ENCODE data around the gene KCND2. TPM values are rescaled to one million over a fixed set of nuclear protein-coding genes. Genes with fewer than 3 reads are reported as not detected.

KCND2 gene
- polyA plus RNA-seq, 1 of the 3 experiments (the other 2 are of a cell fraction), result not detected

DNA sequence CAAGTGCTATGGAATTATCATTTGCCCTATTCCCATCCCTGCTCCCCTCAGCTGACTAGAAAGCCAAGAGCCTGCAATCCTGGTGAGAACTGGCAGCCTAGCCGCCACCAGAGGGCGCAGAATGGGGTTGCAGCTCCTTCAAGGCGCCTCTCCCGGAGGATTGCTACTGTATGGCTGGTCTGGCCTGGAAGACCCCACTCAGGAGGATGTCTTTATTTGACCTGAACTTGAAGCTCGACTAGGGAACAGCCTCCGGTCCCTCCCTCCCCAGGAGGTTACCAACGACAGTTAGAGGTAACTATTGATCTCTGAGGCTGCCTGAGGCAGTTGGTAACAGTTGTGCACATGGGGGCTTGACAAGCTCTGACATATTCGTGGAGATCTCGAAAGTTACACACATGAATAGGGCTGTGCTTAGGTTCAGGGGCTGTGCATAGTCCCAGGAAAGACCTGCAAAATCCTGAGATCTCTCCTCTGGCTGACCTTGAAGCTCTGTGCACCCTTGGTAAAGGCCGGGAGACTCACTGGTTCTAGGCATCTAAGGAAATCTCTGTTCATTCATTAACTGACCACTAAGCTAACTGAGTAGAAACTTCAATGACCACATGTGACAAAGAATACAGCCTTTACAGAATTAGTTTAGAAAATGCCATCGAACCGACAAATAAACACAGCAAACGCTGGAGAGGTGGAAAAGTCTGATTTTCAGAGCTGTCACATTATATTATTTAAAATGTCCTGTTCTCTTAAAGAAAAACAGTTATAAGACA, 519.3 kb downstream of the KCND2 start:
- H3K79me2 ChIP-seq (ENCODE audit: insufficient read depth), result no peaks in the 10 kb centered on the region
- DNase-seq, result peak; percentile 73
- ChIA-PET POLR2A (no interaction called here), CTCF (interaction anchor here (0.6 to 3.4 kb wide), 91 partner anchors 7 to 817 kb away, joined by 3 to 106 read pairs (median 4); partner anchors contain the start of genes CPED1, FAM3C, ING3 and TSPAN12)
- H3K27me3 ChIP-seq (ENCODE audit: insufficient read depth), result peaks cover 15% of the 10 kb centered on the region; the same call in 1 of the 2 replicates
- H3F3A ChIP-seq (replicated peaks; ENCODE audit: insufficient read depth), result no peaks in the 10 kb centered on the region
- H3K4me3 ChIP-seq (ENCODE audit: low read depth in 2 of 2, low read length in 1 of 2), result no peak overlapping the region; a peak in 1 of 4 replicates
- TF ChIP-seq CHD2 (IDR thresholded peaks at IDR 0.05; ENCODE audit: low read length, partially characterized antibody) (peak; percentile 28), SMC3 (IDR thresholded peaks at IDR 0.05; ENCODE audit: low read depth, low read length) (peak; percentile 90), MXI1 (IDR thresholded peaks at IDR 0.05; ENCODE audit: low read depth, low read length) (no peak), RCOR1 (IDR thresholded peaks at IDR 0.05; ENCODE audit: low read length) (0 out of 2 replicates have a peak, but pooled peaks have one; percentile 14), RAD21 (IDR thresholded peaks at IDR 0.05; ENCODE audit: low read length) (peak; percentile 75)
- TF ChIP-seq, protein P1, sequence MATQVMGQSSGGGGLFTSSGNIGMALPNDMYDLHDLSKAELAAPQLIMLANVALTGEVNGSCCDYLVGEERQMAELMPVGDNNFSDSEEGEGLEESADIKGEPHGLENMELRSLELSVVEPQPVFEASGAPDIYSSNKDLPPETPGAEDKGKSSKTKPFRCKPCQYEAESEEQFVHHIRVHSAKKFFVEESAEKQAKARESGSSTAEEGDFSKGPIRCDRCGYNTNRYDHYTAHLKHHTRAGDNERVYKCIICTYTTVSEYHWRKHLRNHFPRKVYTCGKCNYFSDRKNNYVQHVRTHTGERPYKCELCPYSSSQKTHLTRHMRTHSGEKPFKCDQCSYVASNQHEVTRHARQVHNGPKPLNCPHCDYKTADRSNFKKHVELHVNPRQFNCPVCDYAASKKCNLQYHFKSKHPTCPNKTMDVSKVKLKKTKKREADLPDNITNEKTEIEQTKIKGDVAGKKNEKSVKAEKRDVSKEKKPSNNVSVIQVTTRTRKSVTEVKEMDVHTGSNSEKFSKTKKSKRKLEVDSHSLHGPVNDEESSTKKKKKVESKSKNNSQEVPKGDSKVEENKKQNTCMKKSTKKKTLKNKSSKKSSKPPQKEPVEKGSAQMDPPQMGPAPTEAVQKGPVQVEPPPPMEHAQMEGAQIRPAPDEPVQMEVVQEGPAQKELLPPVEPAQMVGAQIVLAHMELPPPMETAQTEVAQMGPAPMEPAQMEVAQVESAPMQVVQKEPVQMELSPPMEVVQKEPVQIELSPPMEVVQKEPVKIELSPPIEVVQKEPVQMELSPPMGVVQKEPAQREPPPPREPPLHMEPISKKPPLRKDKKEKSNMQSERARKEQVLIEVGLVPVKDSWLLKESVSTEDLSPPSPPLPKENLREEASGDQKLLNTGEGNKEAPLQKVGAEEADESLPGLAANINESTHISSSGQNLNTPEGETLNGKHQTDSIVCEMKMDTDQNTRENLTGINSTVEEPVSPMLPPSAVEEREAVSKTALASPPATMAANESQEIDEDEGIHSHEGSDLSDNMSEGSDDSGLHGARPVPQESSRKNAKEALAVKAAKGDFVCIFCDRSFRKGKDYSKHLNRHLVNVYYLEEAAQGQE (IDR thresholded peaks at IDR 0.05; ENCODE audit: low read depth, low read length), result no peak
- TF ChIP-seq, protein P2, sequence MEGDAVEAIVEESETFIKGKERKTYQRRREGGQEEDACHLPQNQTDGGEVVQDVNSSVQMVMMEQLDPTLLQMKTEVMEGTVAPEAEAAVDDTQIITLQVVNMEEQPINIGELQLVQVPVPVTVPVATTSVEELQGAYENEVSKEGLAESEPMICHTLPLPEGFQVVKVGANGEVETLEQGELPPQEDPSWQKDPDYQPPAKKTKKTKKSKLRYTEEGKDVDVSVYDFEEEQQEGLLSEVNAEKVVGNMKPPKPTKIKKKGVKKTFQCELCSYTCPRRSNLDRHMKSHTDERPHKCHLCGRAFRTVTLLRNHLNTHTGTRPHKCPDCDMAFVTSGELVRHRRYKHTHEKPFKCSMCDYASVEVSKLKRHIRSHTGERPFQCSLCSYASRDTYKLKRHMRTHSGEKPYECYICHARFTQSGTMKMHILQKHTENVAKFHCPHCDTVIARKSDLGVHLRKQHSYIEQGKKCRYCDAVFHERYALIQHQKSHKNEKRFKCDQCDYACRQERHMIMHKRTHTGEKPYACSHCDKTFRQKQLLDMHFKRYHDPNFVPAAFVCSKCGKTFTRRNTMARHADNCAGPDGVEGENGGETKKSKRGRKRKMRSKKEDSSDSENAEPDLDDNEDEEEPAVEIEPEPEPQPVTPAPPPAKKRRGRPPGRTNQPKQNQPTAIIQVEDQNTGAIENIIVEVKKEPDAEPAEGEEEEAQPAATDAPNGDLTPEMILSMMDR (IDR thresholded peaks at IDR 0.05), result peak; percentile 99
- H3K4me2 ChIP-seq, result no peak overlapping the region
- no peaks in the 10 kb centered on the region for H3K9me3 ChIP-seq
- no peak overlapping the region for H3K9ac ChIP-seq
- peaks cover 0 to 2% of the 10 kb centered on the region in 2 experiments; a peak in 1 of 4 replicates for H3K4me1 ChIP-seq (ENCODE audit: control insufficient read depth in 1 of 2, insufficient read depth in 2 of 2, low read depth in 1 of 2, low read length in 1 of 2)
- H4K20me1 ChIP-seq (ENCODE audit: insufficient read depth), result no peaks in the 10 kb centered on the region
- no peak overlapping the region for H3K27ac ChIP-seq (ENCODE audit: low read depth in 2 of 2, low read length in 1 of 2)
- no peaks in the 10 kb centered on the region for H3K9me2 ChIP-seq
- H2AFZ ChIP-seq (ENCODE audit: low read depth), result no peak overlapping the region
- WGBS (ENCODE audit: low lambda C conversion rate), result 32% methylated on average over 13 of the region's 13 CpGs
- no peaks in the 10 kb centered on the region for H3K36me3 ChIP-seq (replicated peaks in 1 of 2; ENCODE audit: control insufficient read depth in 1 of 2, insufficient read depth in 2 of 2, low read length in 1 of 2)

DNA sequence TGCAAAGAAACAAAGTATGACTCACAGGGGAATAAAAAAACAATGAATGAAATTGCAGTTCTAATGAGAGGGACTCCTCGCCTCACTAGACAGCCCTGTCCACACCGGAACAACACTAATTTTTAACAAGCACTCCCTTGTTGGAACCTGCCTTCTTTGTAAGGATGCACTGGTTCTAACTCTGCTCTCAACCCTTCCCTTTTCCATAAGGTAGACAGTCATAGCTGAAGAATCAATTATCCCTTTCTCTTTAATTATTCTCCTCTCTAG, 519.8 kb downstream of the KCND2 start:
- Histone ChIP-seq H3F3A (replicated peaks; ENCODE audit: insufficient read depth) (no peaks in the 10 kb centered on the region), H3K27me3 (ENCODE audit: insufficient read depth) (peaks cover 15% of the 10 kb centered on the region; the same call in 1 of the 2 replicates), H3K27ac (ENCODE audit: low read depth in 2 of 2, low read length in 1 of 2) (no peak overlapping the region), H3K9me3 (no peaks in the 10 kb centered on the region), H3K9ac (no peak overlapping the region), H4K20me1 (ENCODE audit: insufficient read depth) (no peaks in the 10 kb centered on the region), H3K4me2 (no peak overlapping the region), H3K4me1 (ENCODE audit: control insufficient read depth in 1 of 2, insufficient read depth in 2 of 2, low read depth in 1 of 2, low read length in 1 of 2) (peaks cover 0 to 2% of the 10 kb centered on the region in 2 experiments; a peak in 1 of 4 replicates), H3K36me3 (replicated peaks in 1 of 2; ENCODE audit: control insufficient read depth in 1 of 2, insufficient read depth in 2 of 2, low read length in 1 of 2) (no peaks in the 10 kb centered on the region), H3K9me2 (no peaks in the 10 kb centered on the region), H3K4me3 (ENCODE audit: low read depth in 2 of 2, low read length in 1 of 2) (no peak overlapping the region), H3K79me2 (ENCODE audit: insufficient read depth) (no peaks in the 10 kb centered on the region), H2AFZ (ENCODE audit: low read depth) (no peak overlapping the region)
- DNase-seq, result no peak
- 97% methylated on average over 2 of the region's 2 CpGs for WGBS (ENCODE audit: low lambda C conversion rate)
- TF ChIP-seq FOXJ3 (CRISPR knock-in tag; IDR thresholded peaks at IDR 0.05) (no peak), CHD2 (IDR thresholded peaks at IDR 0.05; ENCODE audit: low read length, partially characterized antibody) (no peak), ELF1 (IDR thresholded peaks at IDR 0.05) (no peak), FOSL2 (IDR thresholded peaks at IDR 0.05; ENCODE audit: borderline replicate concordance, low read depth) (no peak), RAD21 (IDR thresholded peaks at IDR 0.05; ENCODE audit: low read length) (no peak), MXI1 (IDR thresholded peaks at IDR 0.05; ENCODE audit: low read depth, low read length) (no peak), USF2 (IDR thresholded peaks at IDR 0.05; ENCODE audit: borderline replicate concordance, low read depth, low read length) (no peak), RFX5 (IDR thresholded peaks at IDR 0.05; ENCODE audit: low read length) (no peak), YY1 (IDR thresholded peaks at IDR 0.05; ENCODE audit: low read depth) (no peak), IRF3 (IDR thresholded peaks at IDR 0.05; ENCODE audit: low read depth, low read length) (no peak), SMC3 (IDR thresholded peaks at IDR 0.05; ENCODE audit: low read depth, low read length) (no peak), JUND (IDR thresholded peaks at IDR 0.05) (no peak)
- TF ChIP-seq, protein P3, sequence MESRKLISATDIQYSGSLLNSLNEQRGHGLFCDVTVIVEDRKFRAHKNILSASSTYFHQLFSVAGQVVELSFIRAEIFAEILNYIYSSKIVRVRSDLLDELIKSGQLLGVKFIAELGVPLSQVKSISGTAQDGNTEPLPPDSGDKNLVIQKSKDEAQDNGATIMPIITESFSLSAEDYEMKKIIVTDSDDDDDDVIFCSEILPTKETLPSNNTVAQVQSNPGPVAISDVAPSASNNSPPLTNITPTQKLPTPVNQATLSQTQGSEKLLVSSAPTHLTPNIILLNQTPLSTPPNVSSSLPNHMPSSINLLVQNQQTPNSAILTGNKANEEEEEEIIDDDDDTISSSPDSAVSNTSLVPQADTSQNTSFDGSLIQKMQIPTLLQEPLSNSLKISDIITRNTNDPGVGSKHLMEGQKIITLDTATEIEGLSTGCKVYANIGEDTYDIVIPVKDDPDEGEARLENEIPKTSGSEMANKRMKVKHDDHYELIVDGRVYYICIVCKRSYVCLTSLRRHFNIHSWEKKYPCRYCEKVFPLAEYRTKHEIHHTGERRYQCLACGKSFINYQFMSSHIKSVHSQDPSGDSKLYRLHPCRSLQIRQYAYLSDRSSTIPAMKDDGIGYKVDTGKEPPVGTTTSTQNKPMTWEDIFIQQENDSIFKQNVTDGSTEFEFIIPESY (IDR thresholded peaks at IDR 0.05; ENCODE audit: borderline replicate concordance, low read depth), result no peak
- ChIA-PET CTCF (interaction anchor here (0.7 to 3.4 kb wide), 47 partner anchors 8 to 817 kb away, joined by 3 to 106 read pairs (median 6); partner anchors contain the start of genes CPED1, FAM3C and TSPAN12), POLR2A (no interaction called here)
